Heart left ventricle (tissue), 13 donors: Measurements from ENCODE around the gene NSG1.

Experiments
- CTCF ChIP-seq, 12 donors: fragments of 200-600 bp; sonication (generic) in 4 of 12; IDR thresholded peaks; one replicate each; pipeline versions ENCODE4 v1.5.0 to v1.8.0; 2018 to 2022; ENCODE audit warnings: antibody characterized with exemption in 12 of 12, mild to moderate bottlenecking in 5 of 12
- POLR2A ChIP-seq, 2 donors: fragments of 450-650 bp; IDR thresholded peaks; one replicate each; pipeline ENCODE4 v1.6.1; 2017; ENCODE audit warnings: antibody characterized with exemption in 2 of 2, mild to moderate bottlenecking in 2 of 2, moderate library complexity in 2 of 2
- donor health status: ischemic (EF 13 %, LVEDD 7.1; RV severe dilation, severe dysfunction).
- donor health status: DM: no; HTN: yes; CAD: no.
- donor health status: DM: no; HTN: no; CAD: no.
- donor health status: ischemic (EF 25% LVEDD 6.9; RV normal size, moderate dysfunction).
- donor health status: ischemic (EF 25% LVEDD 5.7; RV mildly dilated, moderate dysfunction).
- donor health status: ischemic (EF 35%, LVEDD 5.7; RV mildly dilated, moderate dysfunction).
- donor health status: nonischemic (EF 11% LVEDD 7.7; RV severe dilation, severe dysfunction).
- donor health status: DM: yes; HTN: yes; CAD: no.
- donor health status: PGD.
- donor health status: ischemic (EF 29% LVEDD 5.4; RV normal size, mild dysfunction).
- donor health status: nonischemic (EF 23%, LVEDD 6.1; RV moderate dilation, normal function).

- TF ChIP-seq CTCF (IDR thresholded peaks at IDR 0.05) (no peak), POLR2A (IDR thresholded peaks at IDR 0.05) (no peak)
These were observed 1.1 kb upstream of the NSG1 start for GRCh38 chr4:4385729-4386295.
